HL-60 (cell line): Measurements from ENCODE around the gene ATP2B1.

Source experiments
- DNase-seq, 2 experiments: peaks; one replicate each; pipeline ENCODE4 v3.0.0-alpha.2; 2010 to 2020; ENCODE audit warnings: low read depth in 1 of 2, low spot score in 1 of 2
- H3K27ac ChIP-seq: fragments of 250-450 bp; sonication (Bioruptor Pico); replicated peaks from 2 replicates; pipeline ENCODE4 v1.5.1; 2020; ENCODE audit warnings: mild to moderate bottlenecking, moderate library complexity
- H3K27me3 ChIP-seq: fragments of 250-450 bp; sonication (Bioruptor Pico); 2 replicates; pipeline ENCODE4 v1.5.1; 2021; ENCODE audit warnings: mild to moderate bottlenecking, moderate library complexity; ENCODE audit not compliant: insufficient read depth, poor library complexity, severe bottlenecking
- H3K4me3 ChIP-seq: replicated peaks from 2 replicates; pipeline ENCODE4 v1.5.1; 2011; ENCODE audit warnings: mild to moderate bottlenecking, control low read depth, low read length; ENCODE audit not compliant: insufficient read depth
- GABPA ChIP-seq: IDR thresholded peaks from 2 replicates; pipeline ENCODE4 v1.6.1; 2012; ENCODE audit warnings: low read depth
- POLR2AphosphoS5 ChIP-seq: IDR thresholded peaks from 2 replicates; pipeline ENCODE4 v1.6.1; 2012; ENCODE audit warnings: low read depth
- REST ChIP-seq: IDR thresholded peaks from 2 replicates; pipeline ENCODE4 v1.6.1; 2012; ENCODE audit warnings: low read depth; ENCODE audit not compliant: insufficient replicate concordance
- SPI1 ChIP-seq: IDR thresholded peaks from 2 replicates; pipeline ENCODE4 v1.6.1; 2012; ENCODE audit warnings: low read depth, mild to moderate bottlenecking, borderline replicate concordance
- TF ChIP-seq, protein P1 (sequence below): IDR thresholded peaks from one replicate; pipeline ENCODE4 v1.5.1; 2011; ENCODE audit warnings: low read length, control low read depth, inconsistent platforms; ENCODE audit not compliant: insufficient read depth

ATP2B1 gene

DNA sequence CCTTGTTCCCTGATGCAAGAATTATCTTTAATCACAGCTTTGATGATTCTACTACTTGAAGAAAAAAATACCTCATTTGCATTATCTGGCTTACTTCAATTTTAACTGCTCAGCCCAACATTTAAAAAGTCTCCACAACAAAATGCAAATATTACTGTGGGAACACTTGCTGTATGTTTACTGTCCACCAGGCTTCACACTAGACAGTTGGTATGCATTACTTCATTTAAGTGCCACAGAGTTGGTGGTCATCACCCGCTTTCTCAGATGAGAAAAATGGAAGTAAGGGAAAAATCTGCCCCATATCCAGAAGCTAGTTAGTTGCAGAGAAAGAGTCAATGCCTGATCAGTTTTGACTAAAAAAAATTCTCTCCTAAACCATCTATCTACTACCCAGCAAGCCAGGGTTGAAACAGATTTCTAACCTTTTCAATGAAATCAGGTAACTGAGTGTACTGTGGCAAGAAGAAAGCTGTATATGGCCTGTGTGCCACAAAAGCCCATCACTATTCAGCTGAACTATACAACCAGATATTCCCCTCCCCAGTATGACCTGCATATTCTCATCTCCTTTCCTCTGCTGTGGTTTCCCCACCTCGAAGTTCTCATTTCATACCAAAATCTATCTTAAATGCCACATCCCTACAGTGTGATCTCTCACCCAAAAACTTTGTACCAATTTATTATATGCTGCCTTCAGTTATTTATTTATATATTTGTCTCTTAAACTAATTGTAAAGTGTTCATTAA, 90.3 kb downstream of the ATP2B1 start:
- H3K4me3 ChIP-seq: no peak overlapping the region
- no peak for DNase-seq
- H3K27ac ChIP-seq: no peak overlapping the region
- TF ChIP-seq POLR2AphosphoS5: no peak
- TF ChIP-seq SPI1: no peak
- TF ChIP-seq GABPA: no peak
- TF ChIP-seq REST: no peak
- TF ChIP-seq, protein P1, sequence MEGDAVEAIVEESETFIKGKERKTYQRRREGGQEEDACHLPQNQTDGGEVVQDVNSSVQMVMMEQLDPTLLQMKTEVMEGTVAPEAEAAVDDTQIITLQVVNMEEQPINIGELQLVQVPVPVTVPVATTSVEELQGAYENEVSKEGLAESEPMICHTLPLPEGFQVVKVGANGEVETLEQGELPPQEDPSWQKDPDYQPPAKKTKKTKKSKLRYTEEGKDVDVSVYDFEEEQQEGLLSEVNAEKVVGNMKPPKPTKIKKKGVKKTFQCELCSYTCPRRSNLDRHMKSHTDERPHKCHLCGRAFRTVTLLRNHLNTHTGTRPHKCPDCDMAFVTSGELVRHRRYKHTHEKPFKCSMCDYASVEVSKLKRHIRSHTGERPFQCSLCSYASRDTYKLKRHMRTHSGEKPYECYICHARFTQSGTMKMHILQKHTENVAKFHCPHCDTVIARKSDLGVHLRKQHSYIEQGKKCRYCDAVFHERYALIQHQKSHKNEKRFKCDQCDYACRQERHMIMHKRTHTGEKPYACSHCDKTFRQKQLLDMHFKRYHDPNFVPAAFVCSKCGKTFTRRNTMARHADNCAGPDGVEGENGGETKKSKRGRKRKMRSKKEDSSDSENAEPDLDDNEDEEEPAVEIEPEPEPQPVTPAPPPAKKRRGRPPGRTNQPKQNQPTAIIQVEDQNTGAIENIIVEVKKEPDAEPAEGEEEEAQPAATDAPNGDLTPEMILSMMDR: no peak
- no peaks in the 10 kb centered on the region for H3K27me3 ChIP-seq

GRCh38 chr12:89610366-89610765, 98.3 kb downstream of the ATP2B1 start:
- DNase-seq: no peak
- Histone ChIP-seq H3K27me3 (no peaks in the 10 kb centered on the region), H3K27ac (no peak overlapping the region)

DNA sequence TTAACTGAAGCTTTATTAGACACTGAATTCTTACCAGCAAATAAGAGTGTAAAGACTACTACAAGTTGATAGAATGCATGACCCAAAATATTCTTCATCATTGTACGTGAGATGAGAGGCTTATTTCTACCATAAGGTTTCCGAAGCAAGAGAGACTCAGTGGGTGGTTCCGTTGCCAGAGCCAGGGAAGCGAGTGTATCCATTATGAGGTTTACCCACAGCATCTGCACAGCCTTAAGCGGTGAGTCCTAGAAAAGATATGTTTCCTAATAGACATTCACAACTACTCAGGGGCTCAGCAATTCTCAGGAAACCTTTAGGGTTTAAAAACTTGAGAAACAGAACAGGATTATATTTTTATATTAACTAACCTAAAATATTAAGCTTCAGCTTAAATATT, 105.0 kb downstream of the ATP2B1 start:
- no peak for DNase-seq
- TF ChIP-seq REST: no peak
- TF ChIP-seq GABPA: no peak
- no peak for TF ChIP-seq POLR2AphosphoS5
- TF ChIP-seq, protein P1: no peak
- no peak for TF ChIP-seq SPI1
- H3K27me3 ChIP-seq: no peaks in the 10 kb centered on the region
- H3K27ac ChIP-seq: no peak overlapping the region
- no peak overlapping the region for H3K4me3 ChIP-seq

More at GRCh38 chr12:89610366-89610765, 98.3 kb downstream of the ATP2B1 start:
- no peak for TF ChIP-seq REST
- TF ChIP-seq POLR2AphosphoS5: no peak
- TF ChIP-seq GABPA: no peak
- TF ChIP-seq, protein P1: no peak
- TF ChIP-seq SPI1: no peak
- H3K4me3 ChIP-seq: no peak overlapping the region
